Thyroid gland (tissue), 4 donors: ENCODE data around the gene MRGPRF.

ENCODE experiments used
- CTCF ChIP-seq, 6 experiments: fragments of 200-600 bp in 3 of 6; fragments of 450-650 bp in 3 of 6; sonication (generic) in 3 of 6; IDR thresholded peaks; one replicate each; pipeline ENCODE4 v1.5.1; 2016 to 2019; ENCODE audit warnings: antibody characterized with exemption in 6 of 6, mild to moderate bottlenecking in 2 of 6, inconsistent platforms in 1 of 6, moderate library complexity in 1 of 6
- POLR2A ChIP-seq, 2 donors: fragments of 450-650 bp; IDR thresholded peaks; one replicate each; pipeline ENCODE4 v1.6.1; 2017; ENCODE audit warnings: antibody characterized with exemption in 2 of 2, mild to moderate bottlenecking in 2 of 2, moderate library complexity in 1 of 2

- no peak for TF ChIP-seq CTCF (IDR thresholded peaks at IDR 0.05)
- TF ChIP-seq POLR2A (IDR thresholded peaks at IDR 0.05) = no peak
These were observed 9.2 kb upstream of the MRGPRF start for GRCh38 chr11:69022260-69022659.
